Caco-2 (cell line): ENCODE results near the gene TTC39C. TPM values are rescaled to one million over a fixed set of nuclear protein-coding genes. Genes with fewer than 3 reads are reported as not detected.
A peak's percentile ranks its signal among the peaks of the same experiment; 100 is the strongest.

ENCODE experiments used
- BruUV-seq: library from RNA; stranded (reverse); fragments of 400-500 nt; replicated peaks from 2 replicates; lab custom pipeline; 2021; lab: Mats Ljungman, UMichigan
- CTCF ChIA-PET: fragments of 300-600 bp; sonication (Branson Sonifier 250); formaldehyde crosslinking; loops from one replicate; lab custom pipeline; 2022; ENCODE audit warnings: antibody characterized with exemption; lab: Charles Lee
- POLR2A ChIA-PET: fragments of 300-600 bp; sonication (Branson Sonifier 250); formaldehyde crosslinking; loops from one replicate; lab custom pipeline; 2022; ENCODE audit warnings: antibody characterized with exemption; lab: Charles Lee
- DNase-seq, 2 experiments: peaks; one replicate each; pipeline versions ENCODE4 v3.0.0 to v3.0.0-alpha.2; 2020 to 2022
- H3K27me3 ChIP-seq: replicated peaks from 2 replicates; pipeline ENCODE4 v1.6.0; 2011; ENCODE audit warnings: low read length; ENCODE audit not compliant: control insufficient read depth, insufficient read depth
- H3K36me3 ChIP-seq: 2 replicates; pipeline ENCODE4 v1.5.1; 2011; ENCODE audit warnings: low read length; ENCODE audit not compliant: control insufficient read depth, insufficient read depth
- H3K4me1 ChIP-seq: fragments of 250-450 bp; sonication (Bioruptor Pico); 2 replicates; pipeline ENCODE4 v1.5.1; 2020; ENCODE audit warnings: mild to moderate bottlenecking
- H3K4me3 ChIP-seq: 2 replicates; pipeline ENCODE4 v1.5.1; 2011; ENCODE audit warnings: low read depth, mild to moderate bottlenecking, control low read depth, low read length
- H3K9me3 ChIP-seq: fragments of 250-450 bp; sonication (Bioruptor Pico); 2 replicates; pipeline ENCODE4 v1.5.1; 2020; ENCODE audit warnings: mild to moderate bottlenecking, moderate library complexity
- H3K27ac Mint-ChIP-seq: one replicate; pipeline ENCODE4 v1.8.0; 2022; ENCODE audit warnings: mixed read lengths; ENCODE audit not compliant: unreplicated experiment
- H3K27me3 Mint-ChIP-seq: one replicate; pipeline ENCODE4 v1.8.0; 2022; ENCODE audit warnings: mixed read lengths; ENCODE audit not compliant: insufficient read depth, unreplicated experiment
- H3K36me3 Mint-ChIP-seq: one replicate; pipeline ENCODE4 v1.8.0; 2022; ENCODE audit warnings: mild to moderate bottlenecking, mixed read lengths; ENCODE audit not compliant: insufficient read depth, unreplicated experiment
- H3K4me1 Mint-ChIP-seq: one replicate; pipeline ENCODE4 v1.8.0; 2022; ENCODE audit warnings: low read depth, mixed read lengths; ENCODE audit not compliant: unreplicated experiment
- H3K4me3 Mint-ChIP-seq: one replicate; pipeline ENCODE4 v1.8.0; 2022; ENCODE audit warnings: mild to moderate bottlenecking, moderate library complexity, mixed read lengths; ENCODE audit not compliant: unreplicated experiment
- H3K9me3 Mint-ChIP-seq: one replicate; pipeline ENCODE4 v1.8.0; 2022; ENCODE audit warnings: mixed read lengths; ENCODE audit not compliant: unreplicated experiment
- intact Hi-C: fragments of 100-400 bp; cut with micrococcal nuclease; formaldehyde crosslinking; loops from one replicate; pipeline ENCODE4 v1.10.0; 2022; ENCODE audit not compliant: unreplicated experiment
- total RNA-seq: library from RNA; stranded (reverse); gene quantifications from 2 replicates; pipeline ENCODE4 v1.2.3, GENCODE V29; 2022
- TF ChIP-seq, protein P1 (sequence below), 2 experiments: fragments of 200-600 bp in 1 of 2; IDR thresholded peaks; 1 replicate in 1 of 2; 2 replicates in 1 of 2; pipeline versions ENCODE4 v1.5.1 to v1.8.0; 2011 to 2022; ENCODE audit warnings: antibody characterized with exemption in 1 of 2, control low read depth in 1 of 2, inconsistent platforms in 1 of 2, low read depth in 1 of 2, low read length in 1 of 2, mild to moderate bottlenecking in 1 of 2, moderate library complexity in 1 of 2; ENCODE audit not compliant: insufficient read depth in 1 of 2, severe bottlenecking in 1 of 2, unreplicated experiment in 1 of 2

The TTC39C gene
- total RNA-seq, 1 experiment from 2014 or later, result 9.3 TPM

DNA sequence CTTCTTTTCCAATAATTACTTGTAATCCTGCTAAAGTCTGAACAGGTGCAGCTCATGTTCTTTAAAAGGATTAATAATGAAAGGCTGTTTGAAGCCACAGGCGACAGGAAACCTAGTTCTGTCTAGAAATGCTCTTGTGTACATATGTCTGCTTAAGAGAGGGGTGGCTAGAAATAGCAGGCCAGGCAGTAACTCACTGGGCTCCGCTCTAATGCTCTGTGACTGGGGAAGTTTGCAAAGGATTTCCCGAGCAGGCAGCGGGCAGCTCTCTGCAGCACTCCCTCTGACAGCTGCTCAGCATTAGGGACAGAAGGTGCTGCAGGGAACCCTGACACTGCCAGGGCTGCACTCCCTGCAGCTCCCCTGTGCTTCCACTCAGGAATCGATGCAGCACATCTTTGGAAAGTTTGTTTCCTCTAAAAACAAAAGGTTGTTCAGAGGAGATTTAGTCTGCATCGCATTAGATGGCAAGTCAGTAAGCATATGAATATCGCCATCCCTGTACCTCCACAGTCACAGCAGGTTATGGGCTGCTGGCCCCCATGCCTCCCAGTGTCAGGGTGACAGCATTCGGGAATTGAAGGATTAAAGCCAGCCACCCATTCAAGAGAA lies 33.1 kb upstream of the TTC39C start:
- H3K4me1 ChIP-seq, result no peaks in the 10 kb centered on the region
- peak overlapping the region; percentile 48 for H3K27ac Mint-ChIP-seq
- H3K9me3 ChIP-seq, result no peaks in the 10 kb centered on the region
- no peaks in the 10 kb centered on the region for H3K36me3 ChIP-seq
- H3K4me1 Mint-ChIP-seq, result peaks cover 14% of the 10 kb centered on the region
- CTCF ChIA-PET, result no interaction called here
- no peak overlapping the region for H3K4me3 ChIP-seq
- intact Hi-C loops, result no loop called here
- no peak for DNase-seq
- H3K27me3 ChIP-seq, result no peaks in the 10 kb centered on the region
- no peaks in the 10 kb centered on the region for H3K27me3 Mint-ChIP-seq
- no peaks in the 10 kb centered on the region for H3K9me3 Mint-ChIP-seq
- TF ChIP-seq, protein P1, sequence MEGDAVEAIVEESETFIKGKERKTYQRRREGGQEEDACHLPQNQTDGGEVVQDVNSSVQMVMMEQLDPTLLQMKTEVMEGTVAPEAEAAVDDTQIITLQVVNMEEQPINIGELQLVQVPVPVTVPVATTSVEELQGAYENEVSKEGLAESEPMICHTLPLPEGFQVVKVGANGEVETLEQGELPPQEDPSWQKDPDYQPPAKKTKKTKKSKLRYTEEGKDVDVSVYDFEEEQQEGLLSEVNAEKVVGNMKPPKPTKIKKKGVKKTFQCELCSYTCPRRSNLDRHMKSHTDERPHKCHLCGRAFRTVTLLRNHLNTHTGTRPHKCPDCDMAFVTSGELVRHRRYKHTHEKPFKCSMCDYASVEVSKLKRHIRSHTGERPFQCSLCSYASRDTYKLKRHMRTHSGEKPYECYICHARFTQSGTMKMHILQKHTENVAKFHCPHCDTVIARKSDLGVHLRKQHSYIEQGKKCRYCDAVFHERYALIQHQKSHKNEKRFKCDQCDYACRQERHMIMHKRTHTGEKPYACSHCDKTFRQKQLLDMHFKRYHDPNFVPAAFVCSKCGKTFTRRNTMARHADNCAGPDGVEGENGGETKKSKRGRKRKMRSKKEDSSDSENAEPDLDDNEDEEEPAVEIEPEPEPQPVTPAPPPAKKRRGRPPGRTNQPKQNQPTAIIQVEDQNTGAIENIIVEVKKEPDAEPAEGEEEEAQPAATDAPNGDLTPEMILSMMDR (IDR thresholded peaks at IDR 0.05; ENCODE audit: insufficient read depth in 1 of 2, low read depth in 1 of 2, low read length in 1 of 2, severe bottlenecking in 1 of 2, unreplicated experiment in 1 of 2), result no peak
- POLR2A ChIA-PET, result no interaction called here
- H3K36me3 Mint-ChIP-seq, result no peaks in the 10 kb centered on the region
- BruUV-seq, result no TSS peak
- peak overlapping the region; percentile 5 for H3K4me3 Mint-ChIP-seq

DNA sequence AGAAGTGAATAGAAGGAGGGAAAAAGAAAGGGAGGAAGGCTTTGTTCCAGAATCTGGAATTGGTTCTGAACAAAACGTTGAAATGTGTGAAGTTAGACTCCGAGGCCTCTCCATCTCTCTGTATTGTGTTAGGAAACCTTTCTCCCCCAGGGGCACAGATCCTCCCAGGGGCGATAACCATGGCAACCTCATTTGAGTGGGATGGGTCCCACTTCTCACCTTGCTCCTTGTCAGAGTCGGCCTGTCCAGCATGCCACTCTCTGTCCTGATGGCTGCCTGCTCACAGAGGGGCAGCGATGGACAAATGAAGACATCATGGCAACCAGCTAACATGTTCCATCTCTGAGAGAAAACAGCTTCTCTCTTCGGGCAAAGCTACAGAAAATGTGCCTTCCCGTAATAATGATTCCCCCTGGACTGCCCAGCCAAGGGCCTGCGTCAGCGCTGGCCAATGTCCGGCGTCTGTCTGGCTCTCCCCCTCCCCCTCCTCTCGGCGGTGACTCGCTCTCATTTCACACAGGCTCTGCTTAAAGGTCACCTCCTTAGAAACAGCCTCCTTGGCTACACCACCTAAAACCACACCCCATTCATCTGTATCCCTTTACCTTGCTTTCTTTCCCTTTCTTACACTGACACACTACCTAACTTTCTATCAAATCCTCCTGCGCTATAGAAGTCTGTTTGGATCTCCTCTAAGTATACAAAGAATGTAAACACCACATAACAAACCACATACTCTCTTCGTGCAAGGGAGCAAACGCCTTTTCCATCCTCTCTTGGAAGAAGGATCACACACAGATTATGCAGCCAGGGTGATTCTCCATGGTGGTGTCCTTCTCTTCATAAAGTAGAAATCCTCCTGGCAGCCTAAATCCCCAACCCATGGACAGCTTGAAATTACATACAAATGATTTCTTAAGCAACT lies 32.1 kb upstream of the TTC39C start:
- DNase-seq, result no peak
- intact Hi-C loops, result no loop called here
- H3K27ac Mint-ChIP-seq, result peak overlapping the region; percentile 48
- TF ChIP-seq, protein P1 (IDR thresholded peaks at IDR 0.05; ENCODE audit: insufficient read depth in 1 of 2, low read depth in 1 of 2, low read length in 1 of 2, severe bottlenecking in 1 of 2, unreplicated experiment in 1 of 2), result no peak
- H3K27me3 Mint-ChIP-seq, result no peaks in the 10 kb centered on the region
- POLR2A ChIA-PET, result no interaction called here
- peaks cover 14% of the 10 kb centered on the region for H3K4me1 Mint-ChIP-seq
- no peaks in the 10 kb centered on the region for H3K27me3 ChIP-seq
- H3K4me3 ChIP-seq, result no peak overlapping the region
- no peaks in the 10 kb centered on the region for H3K36me3 ChIP-seq
- no peaks in the 10 kb centered on the region for H3K9me3 ChIP-seq
- no peaks in the 10 kb centered on the region for H3K4me1 ChIP-seq
- no peaks in the 10 kb centered on the region for H3K36me3 Mint-ChIP-seq
- peak overlapping the region; percentile 65 for H3K4me3 Mint-ChIP-seq
- CTCF ChIA-PET, result no interaction called here
- BruUV-seq, result no TSS peak
- H3K9me3 Mint-ChIP-seq, result no peaks in the 10 kb centered on the region

DNA sequence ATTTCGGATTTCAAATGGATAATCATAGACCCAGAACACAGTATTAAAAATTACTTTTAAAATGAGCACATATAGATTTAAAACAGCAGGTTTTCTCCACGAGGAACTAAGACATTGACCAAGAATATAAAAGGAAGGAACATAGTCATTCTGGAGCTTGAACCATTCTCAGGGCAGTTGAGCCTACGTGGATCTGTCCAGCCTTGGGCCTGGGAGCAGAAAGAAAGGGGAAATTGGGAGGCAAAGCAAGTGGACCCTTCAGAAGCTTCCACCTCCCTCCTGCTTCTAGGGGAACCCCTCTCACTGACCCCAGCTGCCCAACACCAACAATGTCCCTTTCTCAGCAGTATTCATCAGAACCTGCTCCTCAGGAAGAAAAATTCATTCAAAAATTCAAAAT lies 31.4 kb upstream of the TTC39C start:
- Mint-ChIP-seq H3K27me3 (no peaks in the 10 kb centered on the region), H3K9me3 (no peaks in the 10 kb centered on the region), H3K27ac (no peak overlapping the region), H3K4me1 (peaks cover 14% of the 10 kb centered on the region), H3K4me3 (no peak overlapping the region), H3K36me3 (no peaks in the 10 kb centered on the region)
- CTCF ChIA-PET, result no interaction called here
- Histone ChIP-seq H3K36me3 (no peaks in the 10 kb centered on the region), H3K9me3 (no peaks in the 10 kb centered on the region), H3K4me1 (no peaks in the 10 kb centered on the region), H3K4me3 (no peak overlapping the region), H3K27me3 (no peaks in the 10 kb centered on the region)
- TF ChIP-seq, protein P1 (IDR thresholded peaks at IDR 0.05; ENCODE audit: insufficient read depth in 1 of 2, low read depth in 1 of 2, low read length in 1 of 2, severe bottlenecking in 1 of 2, unreplicated experiment in 1 of 2), result no peak
- intact Hi-C loops, result no loop called here
- no TSS peak for BruUV-seq
- DNase-seq, result no peak
- POLR2A ChIA-PET, result no interaction called here
